Subcutaneous preadipocyte (primary cell): ENCODE measurements around the gene MICAL3. TPM values are rescaled to one million over a fixed set of nuclear protein-coding genes. Genes with fewer than 3 reads are reported as not detected.

Source experiments
- small RNA-seq: library from RNA; depleted of rRNA; stranded (forward); fragments of <200 nt; gene quantifications from one replicate; pipeline ENCODE3, GENCODE V24; 2012
- total RNA-seq: library from RNA; depleted of rRNA; stranded (reverse); fragments of >200 nt; gene quantifications from 2 replicates; pipeline ENCODE4 v1.2.3, GENCODE V29; 2012

The MICAL3 gene, protein sequence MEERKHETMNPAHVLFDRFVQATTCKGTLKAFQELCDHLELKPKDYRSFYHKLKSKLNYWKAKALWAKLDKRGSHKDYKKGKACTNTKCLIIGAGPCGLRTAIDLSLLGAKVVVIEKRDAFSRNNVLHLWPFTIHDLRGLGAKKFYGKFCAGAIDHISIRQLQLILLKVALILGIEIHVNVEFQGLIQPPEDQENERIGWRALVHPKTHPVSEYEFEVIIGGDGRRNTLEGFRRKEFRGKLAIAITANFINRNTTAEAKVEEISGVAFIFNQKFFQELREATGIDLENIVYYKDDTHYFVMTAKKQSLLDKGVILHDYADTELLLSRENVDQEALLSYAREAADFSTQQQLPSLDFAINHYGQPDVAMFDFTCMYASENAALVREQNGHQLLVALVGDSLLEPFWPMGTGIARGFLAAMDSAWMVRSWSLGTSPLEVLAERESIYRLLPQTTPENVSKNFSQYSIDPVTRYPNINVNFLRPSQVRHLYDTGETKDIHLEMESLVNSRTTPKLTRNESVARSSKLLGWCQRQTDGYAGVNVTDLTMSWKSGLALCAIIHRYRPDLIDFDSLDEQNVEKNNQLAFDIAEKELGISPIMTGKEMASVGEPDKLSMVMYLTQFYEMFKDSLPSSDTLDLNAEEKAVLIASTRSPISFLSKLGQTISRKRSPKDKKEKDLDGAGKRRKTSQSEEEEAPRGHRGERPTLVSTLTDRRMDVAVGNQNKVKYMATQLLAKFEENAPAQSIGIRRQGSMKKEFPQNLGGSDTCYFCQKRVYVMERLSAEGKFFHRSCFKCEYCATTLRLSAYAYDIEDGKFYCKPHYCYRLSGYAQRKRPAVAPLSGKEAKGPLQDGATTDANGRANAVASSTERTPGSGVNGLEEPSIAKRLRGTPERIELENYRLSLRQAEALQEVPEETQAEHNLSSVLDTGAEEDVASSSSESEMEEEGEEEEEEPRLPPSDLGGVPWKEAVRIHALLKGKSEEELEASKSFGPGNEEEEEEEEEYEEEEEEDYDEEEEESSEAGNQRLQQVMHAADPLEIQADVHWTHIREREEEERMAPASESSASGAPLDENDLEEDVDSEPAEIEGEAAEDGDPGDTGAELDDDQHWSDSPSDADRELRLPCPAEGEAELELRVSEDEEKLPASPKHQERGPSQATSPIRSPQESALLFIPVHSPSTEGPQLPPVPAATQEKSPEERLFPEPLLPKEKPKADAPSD (N-terminal part only)
- 24.3 and 36.8 TPM in 2 replicates for total RNA-seq

DNA sequence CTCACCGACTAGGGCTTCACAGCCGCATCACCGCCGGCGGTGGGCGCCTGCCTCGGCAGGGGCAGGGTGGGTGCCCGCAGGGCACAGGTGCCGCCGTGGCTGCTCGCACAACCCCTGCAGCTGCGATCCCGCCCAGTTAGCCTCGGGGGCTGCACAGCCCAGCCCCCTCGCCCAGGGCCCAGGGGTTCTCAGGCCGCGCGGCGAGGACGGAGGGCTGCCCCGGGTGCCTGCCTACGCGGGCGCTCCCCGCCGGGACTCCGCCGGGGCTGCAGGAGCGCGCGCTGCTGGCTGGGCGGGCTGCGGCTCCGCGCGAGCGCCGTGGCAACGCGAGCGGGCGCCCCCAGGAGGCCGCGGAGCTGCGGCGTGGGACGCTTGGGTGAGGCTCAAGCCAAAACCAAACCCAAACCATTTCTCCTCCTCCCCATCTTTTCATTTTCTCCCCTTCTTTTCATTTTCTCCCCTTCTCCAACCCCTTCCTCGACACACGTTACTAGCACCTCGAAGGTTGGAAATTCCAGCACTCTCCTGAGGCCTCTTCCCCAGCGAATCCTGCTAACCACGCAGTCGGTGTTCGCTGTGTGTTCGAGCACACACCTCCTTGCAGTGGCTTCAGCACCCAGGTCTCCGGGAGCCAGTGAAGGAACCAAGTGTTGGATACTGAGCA, at the start of gene MICAL3:
MICAL3 (minus strand) TSS at position 286 of the 664 bp plus-strand sequence. CDS start 117,749 bp downstream, outside the sequence.

DNA sequence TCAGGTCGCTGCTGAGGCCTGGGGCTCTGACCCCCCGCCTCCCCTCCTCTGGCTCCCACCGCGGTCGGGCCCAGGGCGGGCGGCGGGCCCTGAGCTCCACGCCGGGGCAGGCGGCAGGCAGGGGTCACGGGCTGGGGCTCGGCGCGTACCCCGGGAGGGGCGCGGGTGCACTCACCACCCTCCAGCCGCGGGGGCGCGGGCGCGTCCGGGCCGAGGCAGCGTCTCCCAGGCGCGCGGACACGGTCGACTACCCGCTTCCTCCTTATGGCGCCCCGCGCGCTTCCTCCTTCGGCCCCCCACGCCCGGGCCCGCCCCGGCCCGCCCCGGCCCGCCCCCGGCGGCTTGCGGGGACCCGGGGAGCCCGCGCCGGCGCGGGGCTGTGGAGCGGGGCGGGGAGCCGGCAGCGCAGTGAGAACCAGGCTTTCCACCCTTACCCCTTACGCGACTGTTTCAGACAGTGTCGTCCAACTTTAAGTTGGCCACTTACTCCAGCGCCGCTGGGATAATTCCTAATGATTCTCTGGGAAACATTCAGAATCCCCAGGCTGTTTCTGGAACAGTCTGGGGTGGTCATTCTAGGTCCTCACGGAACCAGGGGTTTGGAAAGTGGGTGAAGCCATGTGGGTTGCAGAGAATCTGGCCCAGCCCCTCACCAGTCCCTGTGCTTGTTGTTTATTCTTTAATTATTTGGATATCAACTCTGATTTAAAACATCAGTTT, 250.0 kb downstream of the MICAL3 start, which contains the start of gene BID:
BID (minus strand) TSS at position 264 of the 720 bp plus-strand sequence. CDS start 24,353 bp downstream, outside the sequence.

Small RNA genes lying within 50 kb of the gene (small RNA-seq; reads per million reads assigned to genes)
- not detected for gene MIR3198-1
- not detected for gene MIR648

Other genes with a start within 250 kb of the MICAL3 start
- gene PEX26, start 53.4 kb upstream of the MICAL3 start, total RNA-seq, result 17.3 and 26.8 TPM in 2 replicates
- gene TUBA8, start 86.2 kb upstream of the MICAL3 start, total RNA-seq, result 0.39 TPM in 1 of 2 replicates, not detected in the other
- gene USP18, start 125.6 kb upstream of the MICAL3 start, total RNA-seq, result 2.7 and 5.5 TPM in 2 replicates